GM18951 (cell line): Measurements from ENCODE around the gene MAP1LC3B.
"Not testable (repeated sequence)": the region's sequence is repeated elsewhere in the genome, so short reads cannot be mapped to it uniquely, and the experiment has no call there.

Source experiments
- POLR2A ChIP-seq: IDR thresholded peaks from 4 replicates; pipeline ENCODE4 v1.6.1; 2011; ENCODE audit warnings: mild to moderate bottlenecking; ENCODE audit not compliant: insufficient read length, insufficient read depth; ENCODE audit errors: extremely low read depth
- in situ Hi-C: fragments of 300-500 bp; cut with MboI; formaldehyde crosslinking; loops from one replicate; pipeline ENCODE4 v1.12.0; 2022; ENCODE audit warnings: low sequenced_read_pairs, mixed read lengths, inconsistent platforms; ENCODE audit not compliant: unreplicated experiment

Gene MAP1LC3B

DNA sequence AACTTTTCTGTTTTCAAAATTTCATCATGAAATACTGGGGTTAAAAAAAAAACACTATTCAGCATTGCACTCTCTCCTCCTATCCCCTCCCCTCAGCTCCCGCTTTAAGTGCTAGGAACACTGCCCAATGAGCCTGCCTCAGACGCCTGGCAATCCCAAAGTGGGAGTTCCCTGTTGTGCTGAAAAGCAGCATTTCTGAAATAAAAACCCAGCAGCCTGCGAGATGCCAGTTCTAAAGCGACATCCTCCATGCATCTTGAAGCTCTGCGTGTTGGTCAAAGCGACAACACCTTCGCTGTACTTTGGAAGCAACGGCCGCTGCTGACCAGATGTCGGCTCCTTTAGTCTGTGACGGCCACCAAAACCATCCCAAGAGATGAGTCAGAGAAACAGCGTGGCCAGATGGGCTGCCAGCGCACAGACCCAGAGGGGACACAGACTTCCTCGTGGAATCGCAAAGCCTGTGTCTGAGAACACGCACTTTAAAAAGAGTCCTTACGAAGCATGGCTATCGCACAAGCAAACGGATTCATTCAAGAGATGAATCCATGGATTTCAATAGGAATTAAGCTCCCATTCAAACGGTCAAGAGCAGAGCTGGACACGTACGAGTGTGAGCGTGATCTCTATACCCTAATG lies 41.3 kb upstream of the MAP1LC3B start:
- in situ Hi-C loops = no loop called here

DNA sequence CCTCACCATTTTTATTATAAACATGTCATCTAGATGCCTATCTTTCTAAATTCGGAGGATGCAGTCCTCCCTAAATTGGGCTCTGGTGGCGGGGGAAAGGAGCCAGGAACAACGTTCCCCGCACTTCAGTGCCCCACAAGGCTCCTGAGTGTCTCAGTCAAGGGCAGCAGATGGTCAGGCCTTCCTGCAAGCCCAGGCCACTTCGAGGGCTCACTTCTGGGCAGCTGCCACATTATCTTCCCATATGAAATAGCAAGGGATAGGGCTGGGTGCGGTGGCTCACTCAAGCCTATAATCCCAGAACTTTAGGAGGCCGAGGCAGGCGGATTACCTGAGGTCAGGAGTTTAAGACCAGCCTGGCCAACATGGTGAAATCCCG lies 40.8 kb upstream of the MAP1LC3B start:
- in situ Hi-C loops = no loop called here
- no peak for TF ChIP-seq POLR2A

More for the DNA sequence above, 41.3 kb upstream of the MAP1LC3B start:
- no peak for TF ChIP-seq POLR2A

DNA sequence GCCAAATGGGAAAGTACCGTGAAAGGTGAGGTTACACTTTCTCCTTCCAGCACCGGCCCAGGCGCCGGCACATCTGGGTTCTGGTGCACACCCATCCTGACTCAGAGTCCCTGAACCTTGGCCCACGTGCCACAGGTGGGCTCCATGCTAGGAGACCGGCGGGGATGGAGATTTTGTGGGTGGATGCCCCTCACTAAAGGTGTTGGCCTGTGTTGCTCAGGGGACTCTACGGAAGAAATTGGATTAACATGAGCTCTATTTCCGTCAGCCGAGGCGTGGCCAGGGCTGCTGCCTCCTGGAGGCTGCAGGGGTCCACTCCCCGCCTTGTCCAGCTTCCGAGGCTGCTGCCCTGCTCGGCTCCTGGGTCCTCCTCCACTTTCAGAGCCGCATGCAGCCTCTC lies 39.3 kb upstream of the MAP1LC3B start:
- no peak for TF ChIP-seq POLR2A
- in situ Hi-C loops = no loop called here

DNA sequence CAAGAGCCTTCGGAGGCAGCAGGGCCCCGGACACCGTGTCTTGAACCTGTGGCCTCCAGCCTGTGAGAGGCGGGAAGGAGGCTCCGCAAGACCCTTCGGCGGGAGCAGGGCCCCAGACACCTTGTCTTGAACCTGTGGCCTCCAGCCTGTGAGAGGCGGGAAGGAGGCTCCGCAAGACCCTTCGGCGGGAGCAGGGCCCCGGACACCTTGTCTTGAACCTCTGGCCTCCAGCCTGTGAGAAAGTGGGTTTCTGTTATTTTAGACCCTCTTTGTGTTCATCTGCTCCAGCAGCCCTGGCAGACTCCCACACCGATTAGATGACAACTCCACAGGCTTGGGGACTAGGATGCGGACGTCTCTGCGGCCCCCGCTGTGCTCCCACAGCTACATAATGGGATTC lies 38.5 kb upstream of the MAP1LC3B start:
- in situ Hi-C loops = no loop called here
- TF ChIP-seq POLR2A = no peak

DNA sequence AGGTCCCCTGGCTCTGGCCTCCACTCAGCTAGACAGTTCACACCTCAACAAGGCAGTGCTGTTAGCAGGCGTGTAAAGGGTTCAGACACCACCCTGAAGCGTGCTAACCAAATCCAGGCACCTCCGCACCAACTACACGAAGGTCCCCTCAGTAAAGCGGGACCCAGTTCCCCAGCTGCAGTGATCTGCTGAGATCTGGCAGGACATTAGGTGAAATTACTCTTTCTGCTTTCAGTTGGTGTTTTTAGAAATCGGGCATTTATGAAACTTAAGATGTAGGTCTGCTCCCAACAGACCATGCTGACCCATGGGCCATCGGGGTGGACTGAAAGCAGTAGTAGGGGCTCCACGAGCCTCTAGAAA lies 35.7 kb upstream of the MAP1LC3B start:
- in situ Hi-C loops = no loop called here
- no peak for TF ChIP-seq POLR2A

- in situ Hi-C loops = no loop called here
- no peak for TF ChIP-seq POLR2A
Observed at GRCh38 chr16:87358250-87358649, 33.9 kb upstream of the MAP1LC3B start.

DNA sequence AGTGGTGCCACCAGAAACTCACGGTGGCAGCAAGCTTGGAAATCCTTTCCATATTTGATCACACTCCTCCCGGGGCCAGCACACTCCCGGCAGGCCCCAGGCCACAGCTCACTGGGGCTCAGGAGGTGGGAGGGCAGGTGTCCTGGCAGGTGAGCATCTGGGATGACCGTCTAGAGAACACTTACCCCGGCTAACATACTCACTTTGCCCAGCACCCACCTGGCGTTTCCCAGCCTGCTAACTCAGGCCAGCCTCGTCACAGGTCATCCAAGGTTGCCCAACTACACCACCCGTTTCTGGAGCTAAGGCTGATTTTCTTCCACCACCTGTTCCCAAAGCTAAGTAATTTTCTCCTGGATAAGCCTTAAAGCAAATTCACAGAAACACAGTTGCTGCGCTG lies 33.4 kb upstream of the MAP1LC3B start:
- in situ Hi-C loops = no loop called here
- TF ChIP-seq POLR2A = no peak

DNA sequence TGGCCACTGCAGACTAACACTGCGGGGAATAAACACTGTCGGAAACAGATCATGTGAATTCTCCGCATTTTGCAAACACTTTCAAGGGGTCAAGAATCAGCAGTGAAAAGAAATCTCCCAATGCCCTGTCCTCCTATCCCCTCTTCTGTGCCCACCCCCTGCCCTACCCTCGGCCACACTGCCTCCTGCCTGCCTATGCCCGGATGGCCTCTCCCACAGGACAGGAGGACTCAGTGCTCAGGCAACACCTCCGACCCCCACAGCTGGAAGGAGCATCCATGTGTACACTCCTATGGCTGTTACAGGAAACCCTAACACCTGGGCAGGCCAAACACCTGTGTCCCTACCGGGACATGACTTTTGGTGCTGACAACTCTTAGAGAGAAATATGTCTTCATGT lies 33.0 kb upstream of the MAP1LC3B start:
- in situ Hi-C loops = no loop called here
- TF ChIP-seq POLR2A = no peak

GRCh38 chr16:87360862-87361610 lies 31.1 kb upstream of the MAP1LC3B start:
- TF ChIP-seq POLR2A = no peak
- in situ Hi-C loops = no loop called here

DNA sequence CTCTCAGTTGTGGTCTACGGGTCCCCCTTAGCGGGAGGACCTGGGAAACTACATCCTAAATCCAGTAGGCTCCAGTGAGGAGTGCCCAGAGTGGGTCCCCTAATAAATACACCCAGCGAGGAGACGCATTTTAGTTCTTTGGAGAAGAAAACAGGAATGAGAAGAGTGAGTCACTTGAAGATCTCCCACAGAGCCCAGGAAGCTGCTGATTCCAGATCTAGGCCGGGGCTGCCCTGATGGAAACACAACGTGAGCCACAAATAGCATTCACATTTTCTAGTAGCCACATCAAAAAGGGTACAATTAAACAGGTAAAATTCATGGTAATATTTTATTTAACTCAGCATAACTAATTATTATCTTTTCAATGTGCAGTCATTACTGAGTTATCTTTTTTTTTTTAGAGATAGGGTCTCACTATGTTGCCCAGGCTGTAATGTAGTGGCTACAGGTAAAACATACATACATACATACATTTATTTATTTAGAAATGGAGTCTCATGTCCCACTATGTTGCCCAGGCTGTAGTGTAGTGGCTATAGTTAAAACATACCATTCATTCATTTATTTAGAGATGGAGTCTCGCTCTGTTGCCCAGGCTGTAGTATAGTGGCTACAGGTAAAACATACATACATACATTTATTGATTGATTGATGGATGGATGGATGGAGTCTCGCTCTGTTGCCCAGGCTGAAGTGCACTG lies 30.1 kb upstream of the MAP1LC3B start:
- in situ Hi-C loops = no loop called here
- TF ChIP-seq POLR2A = no peak

DNA sequence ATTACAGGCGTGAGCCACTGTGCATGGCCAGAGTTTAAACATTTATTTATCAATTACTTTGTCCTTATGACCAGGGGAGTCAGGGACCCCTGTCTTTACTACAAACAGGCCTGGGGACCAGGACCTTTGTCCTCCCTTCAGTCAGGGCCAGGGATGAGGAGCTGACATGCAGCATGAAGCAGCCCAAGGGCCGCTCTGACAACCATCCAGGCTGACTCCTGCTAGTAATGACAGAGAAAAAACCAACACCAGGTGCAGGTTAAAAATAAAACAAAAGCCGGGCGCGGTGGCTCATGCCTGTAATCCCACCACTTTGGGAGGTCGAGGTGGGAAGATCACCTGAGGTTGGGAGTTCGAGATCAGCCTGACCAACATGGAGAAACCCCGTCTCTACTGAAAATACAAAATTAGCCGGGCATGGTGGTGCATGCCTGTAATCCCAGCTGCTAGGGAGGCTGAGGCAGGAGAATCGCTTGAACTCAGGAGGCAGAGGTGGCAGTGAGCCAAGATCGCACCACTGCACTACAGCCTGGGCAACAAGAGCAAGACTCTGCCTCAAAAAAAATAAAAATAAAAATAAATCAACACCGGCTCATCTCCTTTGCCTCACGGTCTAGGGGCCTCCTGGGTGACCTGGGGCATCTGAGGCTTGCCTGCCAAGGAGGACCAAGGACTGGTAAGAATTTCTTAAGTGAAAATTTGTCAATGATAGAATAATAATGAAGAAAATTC lies 29.1 kb upstream of the MAP1LC3B start:
- in situ Hi-C loops = not testable (repeated sequence)

GRCh38 chr16:87363771-87364455 lies 28.2 kb upstream of the MAP1LC3B start:
- no peak for TF ChIP-seq POLR2A
- in situ Hi-C loops = no loop called here
